ENCODE results near the gene TGFBR2. TPM values are rescaled to one million over a fixed set of nuclear protein-coding genes. Genes with fewer than 3 reads are reported as not detected.

TGFBR2 gene
- total RNA-seq, 1 experiment from 2014 or later: 48.2 TPM

GRCh38 chr3:30617653-30618052 is 11.3 kb downstream of the TGFBR2 start:
- no peaks in the 10 kb centered on the region for H3K27me3 ChIP-seq (ENCODE audit: low read length)
- peaks cover 24% of the 10 kb centered on the region for H3K36me3 ChIP-seq (ENCODE audit: low read depth, low read length)
- ChIA-PET CTCF (no interaction called here), POLR2A (ENCODE audit: unreplicated experiment) (no interaction called here)
- no peak overlapping the region for H3K27ac ChIP-seq (ENCODE audit: low read length)
- peaks cover 100% of the 10 kb centered on the region for H3K79me2 ChIP-seq (ENCODE audit: low read length)
- intact Hi-C loops (cut with micrococcal nuclease): no loop called here
- no peak overlapping the region for H3K9ac ChIP-seq (ENCODE audit: low read length)
- H2AFZ ChIP-seq (ENCODE audit: low read length): no peak overlapping the region
- peaks cover 41% of the 10 kb centered on the region for H4K20me1 ChIP-seq (ENCODE audit: low read length)
- H3K4me3 ChIP-seq (ENCODE audit: low read length): no peak overlapping the region
- H3K9me3 ChIP-seq (ENCODE audit: low read length): no peaks in the 10 kb centered on the region
- DNase-seq (no peak), ATAC-seq (no peak)
- TF ChIP-seq EZH2 (IDR thresholded peaks at IDR 0.05; ENCODE audit: low read length, unreplicated experiment): no peak
- TF ChIP-seq EZH2phosphoT487 (IDR thresholded peaks at IDR 0.05; ENCODE audit: borderline replicate concordance, low read length): no peak
- no peak for TF ChIP-seq CTCF (conservative IDR thresholded peaks at IDR 0.05; ENCODE audit: low read depth, low read length)
- H3K4me1 ChIP-seq (ENCODE audit: insufficient read depth, low read length): peaks cover 34% of the 10 kb centered on the region
- no TSS peak for BruUV-seq (replicated peaks)
- H3K9me2 ChIP-seq (replicated peaks; ENCODE audit: low read length): no peaks in the 10 kb centered on the region
- H3K4me2 ChIP-seq (ENCODE audit: low read length): no peak overlapping the region
- H3F3A ChIP-seq (ENCODE audit: low read length, unreplicated experiment): peaks cover 4% of the 10 kb centered on the region

GRCh38 chr3:30618526-30618925 is 12.1 kb downstream of the TGFBR2 start:
- peaks cover 30% of the 10 kb centered on the region for H3K36me3 ChIP-seq (ENCODE audit: low read depth, low read length)
- no peak overlapping the region for H3K4me3 ChIP-seq (ENCODE audit: low read length)
- H3K27ac ChIP-seq (ENCODE audit: low read length): no peak overlapping the region
- H3K4me2 ChIP-seq (ENCODE audit: low read length): no peak overlapping the region
- no peak for TF ChIP-seq EZH2 (IDR thresholded peaks at IDR 0.05; ENCODE audit: low read length, unreplicated experiment)
- ATAC-seq: no peak
- no TSS peak for BruUV-seq (replicated peaks)
- intact Hi-C loops (cut with micrococcal nuclease): no loop called here
- peaks cover 28% of the 10 kb centered on the region for H3K4me1 ChIP-seq (ENCODE audit: insufficient read depth, low read length)
- H3K79me2 ChIP-seq (ENCODE audit: low read length): peaks cover 100% of the 10 kb centered on the region
- H3K9me3 ChIP-seq (ENCODE audit: low read length): no peaks in the 10 kb centered on the region
- no peaks in the 10 kb centered on the region for H3K27me3 ChIP-seq (ENCODE audit: low read length)
- H4K20me1 ChIP-seq (ENCODE audit: low read length): peaks cover 40% of the 10 kb centered on the region
- CTCF ChIA-PET: no interaction called here
- no peak overlapping the region for H3K9ac ChIP-seq (ENCODE audit: low read length)
- no peaks in the 10 kb centered on the region for H3K9me2 ChIP-seq (replicated peaks; ENCODE audit: low read length)
- no peak overlapping the region for H2AFZ ChIP-seq (ENCODE audit: low read length)
- POLR2A ChIA-PET (ENCODE audit: unreplicated experiment): interaction anchor here (0.7 kb wide), 1 partner anchor 503 kb away, joined by 6 read pairs; no protein-coding TSS in a partner anchor
- peaks cover 4% of the 10 kb centered on the region for H3F3A ChIP-seq (ENCODE audit: low read length, unreplicated experiment)
- no peak for DNase-seq

DNA sequence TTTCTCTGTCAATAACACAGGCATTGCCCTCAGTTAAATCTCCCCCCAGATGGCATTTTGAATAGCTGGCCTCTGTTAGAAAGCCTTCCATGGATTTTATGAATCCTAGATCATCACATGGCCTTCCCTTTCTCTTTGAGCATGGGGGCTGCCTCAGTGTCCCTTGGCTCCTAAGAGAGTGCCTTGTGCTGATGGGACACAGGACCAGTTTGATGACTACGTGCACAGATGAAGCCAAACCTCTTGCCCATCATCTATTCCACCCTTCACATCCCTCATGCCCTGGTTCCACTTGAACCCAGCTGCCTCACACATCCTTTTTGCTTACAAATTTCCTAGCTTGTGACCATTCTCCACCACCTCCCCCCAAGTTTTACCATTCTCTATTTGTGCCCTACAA is 12.9 kb downstream of the TGFBR2 start:
- DNase-seq (no peak), ATAC-seq (no peak)
- Histone ChIP-seq H3K9ac (ENCODE audit: low read length) (no peak overlapping the region), H2AFZ (ENCODE audit: low read length) (no peak overlapping the region), H3K4me3 (ENCODE audit: low read length) (no peak overlapping the region), H3K9me3 (ENCODE audit: low read length) (no peaks in the 10 kb centered on the region), H3K4me1 (ENCODE audit: insufficient read depth, low read length) (peaks cover 20% of the 10 kb centered on the region), H4K20me1 (ENCODE audit: low read length) (peaks cover 32% of the 10 kb centered on the region), H3F3A (ENCODE audit: low read length, unreplicated experiment) (peaks cover 4% of the 10 kb centered on the region), H3K36me3 (ENCODE audit: low read depth, low read length) (peaks cover 33% of the 10 kb centered on the region), H3K9me2 (replicated peaks; ENCODE audit: low read length) (no peaks in the 10 kb centered on the region), H3K79me2 (ENCODE audit: low read length) (peaks cover 98% of the 10 kb centered on the region), H3K27me3 (ENCODE audit: low read length) (no peaks in the 10 kb centered on the region), H3K27ac (ENCODE audit: low read length) (no peak overlapping the region), H3K4me2 (ENCODE audit: low read length) (no peak overlapping the region)
- ChIA-PET CTCF (no interaction called here), POLR2A (ENCODE audit: unreplicated experiment) (interaction anchor here (0.7 kb wide), 1 partner anchor 504 kb away, joined by 6 read pairs; no protein-coding TSS in a partner anchor)
- BruUV-seq (replicated peaks): no TSS peak
- no peak for TF ChIP-seq EZH2phosphoT487 (IDR thresholded peaks at IDR 0.05; ENCODE audit: borderline replicate concordance, low read length)
- TF ChIP-seq EZH2 (IDR thresholded peaks at IDR 0.05; ENCODE audit: low read length, unreplicated experiment): no peak
- TF ChIP-seq CTCF (conservative IDR thresholded peaks at IDR 0.05; ENCODE audit: low read depth, low read length): no peak
- intact Hi-C loops (cut with micrococcal nuclease): no loop called here

Measured in PC-3 (cell line).